Body of pancreas (tissue), 4 donors: ENCODE measurements around the gene ASCC3.

Experiments
- POLR2A ChIP-seq, 3 donors: fragments of 450-650 bp; IDR thresholded peaks; one replicate each; pipeline ENCODE4 v1.6.1; 2016; ENCODE audit warnings: antibody characterized with exemption in 3 of 3, mild to moderate bottlenecking in 2 of 3
- TF ChIP-seq, protein P1 (sequence below), 7 experiments: fragments of 450-650 bp in 4 of 7; fragments of 200-600 bp in 3 of 7; sonication (generic) in 3 of 7; IDR thresholded peaks; one replicate each; pipeline ENCODE4 v1.5.1; 2016 to 2019; ENCODE audit warnings: antibody characterized with exemption in 7 of 7

DNA sequence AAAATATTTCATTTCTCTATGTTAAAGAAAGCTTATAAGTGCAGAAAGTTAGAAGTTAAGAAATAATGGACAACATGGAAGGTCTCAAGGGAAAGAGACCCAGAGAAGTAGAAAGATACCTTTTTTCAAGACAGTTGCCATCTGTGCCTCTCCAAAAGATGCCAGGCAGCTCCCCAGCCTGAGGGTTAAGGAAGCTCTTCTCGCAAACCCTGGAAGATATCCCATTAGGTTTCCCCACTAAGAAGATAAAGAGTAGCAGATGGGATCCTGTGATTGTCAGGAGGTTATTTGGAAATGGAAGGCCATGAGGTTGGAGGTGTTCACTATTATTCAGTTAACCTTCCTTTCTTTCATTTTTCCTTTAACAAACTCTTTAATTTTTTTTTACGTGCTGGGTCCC lies 306.3 kb downstream of the ASCC3 start:
- TF ChIP-seq, protein P1, sequence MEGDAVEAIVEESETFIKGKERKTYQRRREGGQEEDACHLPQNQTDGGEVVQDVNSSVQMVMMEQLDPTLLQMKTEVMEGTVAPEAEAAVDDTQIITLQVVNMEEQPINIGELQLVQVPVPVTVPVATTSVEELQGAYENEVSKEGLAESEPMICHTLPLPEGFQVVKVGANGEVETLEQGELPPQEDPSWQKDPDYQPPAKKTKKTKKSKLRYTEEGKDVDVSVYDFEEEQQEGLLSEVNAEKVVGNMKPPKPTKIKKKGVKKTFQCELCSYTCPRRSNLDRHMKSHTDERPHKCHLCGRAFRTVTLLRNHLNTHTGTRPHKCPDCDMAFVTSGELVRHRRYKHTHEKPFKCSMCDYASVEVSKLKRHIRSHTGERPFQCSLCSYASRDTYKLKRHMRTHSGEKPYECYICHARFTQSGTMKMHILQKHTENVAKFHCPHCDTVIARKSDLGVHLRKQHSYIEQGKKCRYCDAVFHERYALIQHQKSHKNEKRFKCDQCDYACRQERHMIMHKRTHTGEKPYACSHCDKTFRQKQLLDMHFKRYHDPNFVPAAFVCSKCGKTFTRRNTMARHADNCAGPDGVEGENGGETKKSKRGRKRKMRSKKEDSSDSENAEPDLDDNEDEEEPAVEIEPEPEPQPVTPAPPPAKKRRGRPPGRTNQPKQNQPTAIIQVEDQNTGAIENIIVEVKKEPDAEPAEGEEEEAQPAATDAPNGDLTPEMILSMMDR (IDR thresholded peaks at IDR 0.05), result no peak
- no peak for TF ChIP-seq POLR2A (IDR thresholded peaks at IDR 0.05)
